A549 (cell line): ENCODE measurements around the gene AGRN. TPM values are rescaled to one million over a fixed set of nuclear protein-coding genes. Genes with fewer than 3 reads are reported as not detected.

Experiments
- ATAC-seq, 2 experiments: fragments of 200-7000 bp in 1 of 2; fragments of >200 bp in 1 of 2; cut with Nextera tagmentation in 1 of 2; cut with Tn5 transposase in 1 of 2; 3 replicates each; pipeline versions ENCODE4 v1.8.0 to v1.9.1; 2018 to 2020; ENCODE audit warnings: mild to moderate bottlenecking in 1 of 2, moderate library complexity in 1 of 2
- CTCF ChIA-PET: fragments of 300-600 bp; sonication (Branson Sonifier 250); formaldehyde crosslinking; extraction: SDS; loops from one replicate; lab custom pipeline; 2021; ENCODE audit warnings: antibody characterized with exemption, inconsistent platforms; lab: Yijun Ruan, JAX
- POLR2A ChIA-PET: fragments of 350-600 bp; formaldehyde crosslinking; extraction: SDS; loops from one replicate; lab custom pipeline; 2021; ENCODE audit warnings: antibody characterized with exemption, inconsistent platforms; lab: Yijun Ruan, JAX
- DNase-seq, 2 experiments: peaks; one replicate each; pipeline versions ENCODE4 v3.0.0 to v3.0.0-alpha.2; 2011 to 2016; ENCODE audit warnings: low read depth in 1 of 2, low spot score in 1 of 2
- FAIRE-seq: peaks from 2 replicates; lab custom pipeline; 2011; peaks lifted over from hg19 to GRCh38; lab: Jason Lieb, UNC
- H3K27ac ChIP-seq, 2 experiments: fragments of >200 bp; sonication (Bioruptor Twin); formaldehyde crosslinking; 3 replicates each; pipeline ENCODE4 v1.5.1; 2016 to 2017
- H3K4me1 ChIP-seq: fragments of >200 bp; sonication (Bioruptor Twin); formaldehyde crosslinking; 3 replicates; pipeline ENCODE4 v1.6.1; 2016
- H3K4me2 ChIP-seq: fragments of >200 bp; sonication (Bioruptor Twin); formaldehyde crosslinking; 3 replicates; pipeline ENCODE4 v1.6.1; 2016
- H3K4me3 ChIP-seq: fragments of >200 bp; sonication (Bioruptor Twin); formaldehyde crosslinking; 3 replicates; pipeline ENCODE4 v1.5.1; 2016
- H3K9me3 ChIP-seq: fragments of >200 bp; sonication (Bioruptor Twin); formaldehyde crosslinking; 3 replicates; pipeline ENCODE4 v1.6.1; 2016
- ATOH8 ChIP-seq: fragments of 250-450 bp; sonication (Bioruptor Pico); IDR thresholded peaks from 2 replicates; pipeline ENCODE4 v1.5.0; 2020; ENCODE audit warnings: low read depth, mild to moderate bottlenecking, moderate library complexity
- BHLHE40 ChIP-seq: IDR thresholded peaks from 2 replicates; pipeline ENCODE4 v1.6.1; 2012; ENCODE audit warnings: low read depth, low read length, inconsistent platforms
- CBX2 ChIP-seq: fragments of 200-600 bp; sonication (generic); IDR thresholded peaks from 2 replicates; pipeline ENCODE4 v1.6.1; 2016; ENCODE audit warnings: low read depth, mild to moderate bottlenecking, borderline replicate concordance
- CEBPB ChIP-seq, 2 experiments: fragments of >200 bp in 1 of 2; sonication (Bioruptor Twin) in 1 of 2; formaldehyde crosslinking in 1 of 2; IDR thresholded peaks; 2 replicates each; pipeline ENCODE4 v1.6.1; 2012 to 2016
- CTCF ChIP-seq: fragments of >200 bp; sonication (Bioruptor Twin); formaldehyde crosslinking; IDR thresholded peaks from 3 replicates; pipeline ENCODE4 v1.5.1; 2016
- EHF ChIP-seq: fragments of 250-450 bp; sonication (Bioruptor Pico); IDR thresholded peaks from 2 replicates; pipeline ENCODE4 v1.5.0; 2020; ENCODE audit warnings: mild to moderate bottlenecking
- FOSL2 ChIP-seq, 2 experiments: fragments of 450-650 bp in 1 of 2; fragments of >200 bp in 1 of 2; sonication (Bioruptor Twin) in 1 of 2; formaldehyde crosslinking; IDR thresholded peaks; 2 replicates each; pipeline versions ENCODE4 v1.5.0 to v1.6.1; 2016 to 2020; ENCODE audit warnings: mild to moderate bottlenecking in 1 of 2, moderate library complexity in 1 of 2
- GATA3 ChIP-seq: IDR thresholded peaks from 2 replicates; pipeline ENCODE4 v1.6.1; 2012; ENCODE audit warnings: borderline replicate concordance
- HDAC2 ChIP-seq: fragments of 200-600 bp; sonication (generic); IDR thresholded peaks from 2 replicates; pipeline ENCODE4 v1.6.1; 2016
- HOXA7 ChIP-seq: fragments of 250-450 bp; sonication (Bioruptor Pico); IDR thresholded peaks from 2 replicates; pipeline ENCODE4 v1.5.0; 2020; ENCODE audit warnings: mild to moderate bottlenecking, moderate library complexity
- HOXB13 ChIP-seq: fragments of 250-450 bp; sonication (Bioruptor Pico); IDR thresholded peaks from 2 replicates; pipeline ENCODE4 v1.5.0; 2020; ENCODE audit warnings: low read depth, mild to moderate bottlenecking, moderate library complexity
- HOXB5 ChIP-seq: fragments of 250-450 bp; sonication (Bioruptor Pico); IDR thresholded peaks from 2 replicates; pipeline ENCODE4 v1.5.0; 2020; ENCODE audit warnings: mild to moderate bottlenecking, moderate library complexity
- KDM1A ChIP-seq: fragments of 200-600 bp; sonication (generic); IDR thresholded peaks from 2 replicates; pipeline ENCODE4 v1.6.1; 2016; ENCODE audit warnings: low read depth, mild to moderate bottlenecking
- KDM5A ChIP-seq: fragments of 200-600 bp; sonication (generic); IDR thresholded peaks from 2 replicates; pipeline ENCODE4 v1.6.1; 2016; ENCODE audit warnings: antibody characterized with exemption, mild to moderate bottlenecking
- MAFK ChIP-seq: fragments of 450-650 bp; IDR thresholded peaks from 2 replicates; pipeline ENCODE4 v1.6.1; 2014; ENCODE audit not compliant: partially characterized antibody
- MAX ChIP-seq: IDR thresholded peaks from 2 replicates; pipeline ENCODE4 v1.6.1; 2012
- MAZ ChIP-seq: fragments of 150-350 bp; IDR thresholded peaks from 2 replicates; pipeline ENCODE4 v1.6.1; 2014; ENCODE audit warnings: antibody characterized with exemption, low read depth, low read length, borderline replicate concordance
- NPAS2 ChIP-seq: fragments of 250-450 bp; sonication (Bioruptor Pico); IDR thresholded peaks from 2 replicates; pipeline ENCODE4 v1.8.0; 2022; ENCODE audit warnings: mild to moderate bottlenecking, moderate library complexity, borderline replicate concordance
- NR3C1 ChIP-seq: fragments of >200 bp; sonication (Bioruptor Twin); formaldehyde crosslinking; IDR thresholded peaks from 3 replicates; pipeline ENCODE4 v1.6.1; 2017
- POLR2A ChIP-seq: IDR thresholded peaks from 2 replicates; pipeline ENCODE4 v1.6.1; 2012; ENCODE audit warnings: mild to moderate bottlenecking, low read length
- RCOR1 ChIP-seq: fragments of 150-350 bp; IDR thresholded peaks from 2 replicates; pipeline ENCODE4 v1.6.1; 2014; ENCODE audit warnings: antibody characterized with exemption, low read length, low read depth
- RNF2 ChIP-seq: fragments of 200-600 bp; sonication (generic); IDR thresholded peaks from 2 replicates; pipeline ENCODE4 v1.6.1; 2016; ENCODE audit warnings: low read depth, mild to moderate bottlenecking, antibody characterized with exemption, moderate library complexity, borderline replicate concordance
- TFCP2L1 ChIP-seq: fragments of 250-450 bp; sonication (Bioruptor Pico); IDR thresholded peaks from 2 replicates; pipeline ENCODE4 v1.5.0; 2021; ENCODE audit warnings: mild to moderate bottlenecking
- TP53 ChIP-seq: fragments of 250-450 bp; sonication (Bioruptor Pico); IDR thresholded peaks from 2 replicates; pipeline ENCODE4 v1.5.0; 2021; ENCODE audit warnings: mild to moderate bottlenecking, moderate library complexity
- USF2 ChIP-seq: fragments of 450-650 bp; IDR thresholded peaks from 2 replicates; pipeline ENCODE4 v1.6.1; 2014; ENCODE audit warnings: antibody characterized with exemption
- ZC3H11A ChIP-seq: fragments of 450-650 bp; IDR thresholded peaks from 2 replicates; pipeline ENCODE4 v1.6.1; 2014; ENCODE audit warnings: antibody characterized with exemption, mild to moderate bottlenecking
- ZFP36 ChIP-seq: fragments of 450-650 bp; IDR thresholded peaks from 2 replicates; pipeline ENCODE4 v1.6.1; 2014; ENCODE audit warnings: borderline replicate concordance; ENCODE audit not compliant: partially characterized antibody
- ZNF302 ChIP-seq: fragments of 250-450 bp; sonication (Bioruptor Pico); IDR thresholded peaks from 2 replicates; pipeline ENCODE4 v1.9.0; 2021; ENCODE audit warnings: inconsistent platforms, mild to moderate bottlenecking, moderate library complexity
- ZSCAN20 ChIP-seq: fragments of 250-450 bp; sonication (Bioruptor Pico); IDR thresholded peaks from 2 replicates; pipeline ENCODE4 v1.8.0; 2022; ENCODE audit warnings: mild to moderate bottlenecking, moderate library complexity
- WGBS: methylation state at CpG from one replicate; pipeline ENCODE4 v1.1.6; 2017; ENCODE audit errors: missing lambda C conversion rate; 5-methylcytosine and 5-hydroxymethylcytosine counted together
- polyA plus RNA-seq, 4 experiments: library from polyadenylated mRNA; depleted of rRNA in 3 of 4; stranded (reverse); fragments of >200 nt; fragmentation: RNase III in 1 of 4; extraction: RNeasy Plus Mini Kit Qiagen cat#74134 plus additional on column Dnase treatment in 1 of 4; gene quantifications; 2 replicates in 3 of 4; 3 replicates in 1 of 4; pipeline ENCODE4 v1.2.3, GENCODE V29; 2011 to 2017
- TF ChIP-seq, protein P1 (sequence below): fragments of 200-600 bp; sonication (generic); IDR thresholded peaks from 2 replicates; pipeline ENCODE4 v1.6.1; 2016; ENCODE audit warnings: antibody characterized with exemption, mild to moderate bottlenecking, moderate library complexity
- TF ChIP-seq, protein P2 (sequence below): fragments of >200 bp; sonication (Bioruptor Twin); formaldehyde crosslinking; IDR thresholded peaks from 3 replicates; pipeline ENCODE4 v1.6.1; 2016
- TF ChIP-seq, protein P3 (sequence below): fragments of >200 bp; sonication (Bioruptor Twin); formaldehyde crosslinking; IDR thresholded peaks from 2 replicates; pipeline ENCODE4 v1.6.1; 2016

The AGRN gene
- polyA plus RNA-seq, 2 of the 4 experiments (the other 2 are of a cell fraction), result 23.9 to 90.9 TPM

- Histone ChIP-seq H3K4me1 (peaks cover 23% of the 10 kb centered on the region), H3K4me3 (peak overlapping the region; percentile 77), H3K27ac (peak overlapping the region; percentile 97 to 100), H3K4me2 (peak overlapping the region; percentile 95), H3K9me3 (no peaks in the 10 kb centered on the region)
- CTCF ChIA-PET, result interaction anchor here (0.6 to 4.3 kb wide), 12 partner anchors 8 to 64 kb away, joined by 3 to 52 read pairs (median 6); partner anchors contain the start of genes ISG15 and PERM1
- ATAC-seq (peak; percentile 41 to 62), FAIRE-seq (no peak), DNase-seq (peak in 1 of 2 experiments; percentile 95)
- POLR2A ChIA-PET, result interaction anchor here (1.0 kb wide), 1 partner anchor 59 kb away, joined by 3 read pairs; no protein-coding TSS in a partner anchor
- 5% methylated on average over 6 of the region's 75 CpGs for WGBS
- TF ChIP-seq MAFK, result no peak
- TF ChIP-seq, protein P1, sequence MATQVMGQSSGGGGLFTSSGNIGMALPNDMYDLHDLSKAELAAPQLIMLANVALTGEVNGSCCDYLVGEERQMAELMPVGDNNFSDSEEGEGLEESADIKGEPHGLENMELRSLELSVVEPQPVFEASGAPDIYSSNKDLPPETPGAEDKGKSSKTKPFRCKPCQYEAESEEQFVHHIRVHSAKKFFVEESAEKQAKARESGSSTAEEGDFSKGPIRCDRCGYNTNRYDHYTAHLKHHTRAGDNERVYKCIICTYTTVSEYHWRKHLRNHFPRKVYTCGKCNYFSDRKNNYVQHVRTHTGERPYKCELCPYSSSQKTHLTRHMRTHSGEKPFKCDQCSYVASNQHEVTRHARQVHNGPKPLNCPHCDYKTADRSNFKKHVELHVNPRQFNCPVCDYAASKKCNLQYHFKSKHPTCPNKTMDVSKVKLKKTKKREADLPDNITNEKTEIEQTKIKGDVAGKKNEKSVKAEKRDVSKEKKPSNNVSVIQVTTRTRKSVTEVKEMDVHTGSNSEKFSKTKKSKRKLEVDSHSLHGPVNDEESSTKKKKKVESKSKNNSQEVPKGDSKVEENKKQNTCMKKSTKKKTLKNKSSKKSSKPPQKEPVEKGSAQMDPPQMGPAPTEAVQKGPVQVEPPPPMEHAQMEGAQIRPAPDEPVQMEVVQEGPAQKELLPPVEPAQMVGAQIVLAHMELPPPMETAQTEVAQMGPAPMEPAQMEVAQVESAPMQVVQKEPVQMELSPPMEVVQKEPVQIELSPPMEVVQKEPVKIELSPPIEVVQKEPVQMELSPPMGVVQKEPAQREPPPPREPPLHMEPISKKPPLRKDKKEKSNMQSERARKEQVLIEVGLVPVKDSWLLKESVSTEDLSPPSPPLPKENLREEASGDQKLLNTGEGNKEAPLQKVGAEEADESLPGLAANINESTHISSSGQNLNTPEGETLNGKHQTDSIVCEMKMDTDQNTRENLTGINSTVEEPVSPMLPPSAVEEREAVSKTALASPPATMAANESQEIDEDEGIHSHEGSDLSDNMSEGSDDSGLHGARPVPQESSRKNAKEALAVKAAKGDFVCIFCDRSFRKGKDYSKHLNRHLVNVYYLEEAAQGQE, result no peak
- peak; percentile 97 for TF ChIP-seq BHLHE40
- 0 out of 2 replicates have a peak, but pooled peaks have one; percentile 37 for TF ChIP-seq MAZ
- no peak for TF ChIP-seq ZC3H11A
- peak; percentile 100 for TF ChIP-seq MAX
- TF ChIP-seq HOXB5, result peak; percentile 94; the same call in 1 of the 2 replicates
- TF ChIP-seq GATA3, result peak; percentile 63
- TF ChIP-seq NR3C1, result no peak
- peak; percentile 85 for TF ChIP-seq ATOH8
- peak; percentile 32 for TF ChIP-seq POLR2A
- TF ChIP-seq TP53 (CRISPR knock-in tag), result peak; percentile 89
- TF ChIP-seq KDM5A, result no peak
- peak; percentile 87 for TF ChIP-seq HOXA7 (CRISPR knock-in tag)
- no peak for TF ChIP-seq ZFP36
- TF ChIP-seq HOXB13, result no peak; the same call in none of the 2 replicates
- TF ChIP-seq ZNF302 (CRISPR knock-in tag), result no peak; the same call in 1 of the 2 replicates
- TF ChIP-seq KDM1A, result no peak
- TF ChIP-seq ZSCAN20, result peak; percentile 64; the same call in 1 of the 2 replicates
- no peak for TF ChIP-seq CTCF
- peak; percentile 78 for TF ChIP-seq USF2
- TF ChIP-seq HDAC2, result no peak
- peak; percentile 91 for TF ChIP-seq NPAS2 (CRISPR knock-in tag)
- TF ChIP-seq RCOR1, result no peak
- TF ChIP-seq, protein P2, sequence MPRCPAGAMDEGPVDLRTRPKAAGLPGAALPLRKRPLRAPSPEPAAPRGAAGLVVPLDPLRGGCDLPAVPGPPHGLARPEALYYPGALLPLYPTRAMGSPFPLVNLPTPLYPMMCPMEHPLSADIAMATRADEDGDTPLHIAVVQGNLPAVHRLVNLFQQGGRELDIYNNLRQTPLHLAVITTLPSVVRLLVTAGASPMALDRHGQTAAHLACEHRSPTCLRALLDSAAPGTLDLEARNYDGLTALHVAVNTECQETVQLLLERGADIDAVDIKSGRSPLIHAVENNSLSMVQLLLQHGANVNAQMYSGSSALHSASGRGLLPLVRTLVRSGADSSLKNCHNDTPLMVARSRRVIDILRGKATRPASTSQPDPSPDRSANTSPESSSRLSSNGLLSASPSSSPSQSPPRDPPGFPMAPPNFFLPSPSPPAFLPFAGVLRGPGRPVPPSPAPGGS, result no peak
- TF ChIP-seq TFCP2L1 (CRISPR knock-in tag), result peak; percentile 72; the same call in 1 of the 2 replicates
- TF ChIP-seq CBX2, result no peak
- peak; percentile 53 to 81; a peak in 3 of 4 replicates for TF ChIP-seq CEBPB (IDR thresholded peaks at IDR 0.05)
- TF ChIP-seq, protein P3, sequence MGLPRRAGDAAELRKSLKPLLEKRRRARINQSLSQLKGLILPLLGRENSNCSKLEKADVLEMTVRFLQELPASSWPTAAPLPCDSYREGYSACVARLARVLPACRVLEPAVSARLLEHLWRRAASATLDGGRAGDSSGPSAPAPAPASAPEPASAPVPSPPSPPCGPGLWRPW, result no peak
- no peak for TF ChIP-seq RNF2
- TF ChIP-seq EHF, result peak; percentile 81
- TF ChIP-seq FOSL2 (IDR thresholded peaks at IDR 0.05), result no peak
- TF ChIP-seq FOSL2 (CRISPR knock-in tag; IDR thresholded peaks at IDR 0.05), result peak; percentile 99
Observed at GRCh38 chr1:1000357-1001056, 19.4 kb upstream of the AGRN start.
